T-helper 17 cell (primary cell): ENCODE measurements around the gene RBKS. TPM values are rescaled to one million over a fixed set of nuclear protein-coding genes. Genes with fewer than 3 reads are reported as not detected.
"Not testable (repeated sequence)": the region's sequence is repeated elsewhere in the genome, so short reads cannot be mapped to it uniquely, and the experiment has no call there.

Source experiments
- ATAC-seq: fragments of 150-1000 bp; cut with Tn5 transposase; 2 replicates; pipeline ENCODE4 v1.10.0; 2021; ENCODE audit warnings: mild to moderate bottlenecking, moderate library complexity
- DNase-seq, 3 donors: peaks; one replicate each; pipeline versions ENCODE4 v3.0.0 to v3.0.0-alpha.2; 2020 to 2021
- H3K9me3 ChIP-seq: one replicate; pipeline ENCODE4 v1.7.0; 2013; ENCODE audit warnings: low read length, mild to moderate bottlenecking; ENCODE audit not compliant: control insufficient read depth, poor library complexity, severe bottlenecking
- H3K27ac Mint-ChIP-seq: one replicate; pipeline ENCODE4 v1.8.0; 2022; ENCODE audit warnings: mild to moderate bottlenecking, moderate library complexity, mixed read lengths
- H3K27me3 Mint-ChIP-seq: one replicate; pipeline ENCODE4 v1.8.0; 2022; ENCODE audit warnings: mixed read lengths
- H3K36me3 Mint-ChIP-seq: one replicate; pipeline ENCODE4 v1.8.0; 2022; ENCODE audit warnings: low read depth, mixed read lengths
- H3K4me1 Mint-ChIP-seq: one replicate; pipeline ENCODE4 v1.8.0; 2022; ENCODE audit warnings: mild to moderate bottlenecking, mixed read lengths
- H3K4me3 Mint-ChIP-seq: one replicate; pipeline ENCODE4 v1.8.0; 2022; ENCODE audit warnings: mild to moderate bottlenecking, moderate library complexity, mixed read lengths
- total RNA-seq, 4 donors: library from RNA in 2 of 4; stranded (reverse) in 2 of 4; gene quantifications; one replicate each; pipeline ENCODE4 v1.2.3 and lab custom pipeline; 2022 to 2026

Gene RBKS
- total RNA-seq, 2 donors from 2014 or later: 7.0 to 8.2 TPM

- Mint-ChIP-seq H3K4me3 (no peak overlapping the region), H3K27me3 (no peaks in the 10 kb centered on the region), H3K36me3 (peaks cover 4% of the 10 kb centered on the region), H3K4me1 (no peaks in the 10 kb centered on the region), H3K27ac (no peak overlapping the region)
- DNase-seq: no peak
- ATAC-seq: no peak
- no peaks in the 10 kb centered on the region for H3K9me3 ChIP-seq
Measured at GRCh38 chr2:27878825-27879224, 11.4 kb downstream of the RBKS start.

GRCh38 chr2:27875089-27875881 lies 14.9 kb downstream of the RBKS start:
- no peak overlapping the region for H3K27ac Mint-ChIP-seq
- H3K36me3 Mint-ChIP-seq: peaks cover 4% of the 10 kb centered on the region
- H3K4me1 Mint-ChIP-seq: peaks cover 3% of the 10 kb centered on the region
- ATAC-seq (no peak), DNase-seq (no peak)
- no peaks in the 10 kb centered on the region for H3K9me3 ChIP-seq
- no peaks in the 10 kb centered on the region for H3K27me3 Mint-ChIP-seq
- H3K4me3 Mint-ChIP-seq: no peak overlapping the region

- H3K9me3 ChIP-seq: no peaks in the 10 kb centered on the region
- ATAC-seq: no peak
Measured at GRCh38 chr2:27873091-27873490, 17.1 kb downstream of the RBKS start.

GRCh38 chr2:27871802-27872201 lies 18.4 kb downstream of the RBKS start:
- Mint-ChIP-seq H3K27ac (no peak overlapping the region), H3K36me3 (peaks cover 7% of the 10 kb centered on the region), H3K4me3 (no peak overlapping the region), H3K4me1 (peaks cover 3% of the 10 kb centered on the region), H3K27me3 (no peaks in the 10 kb centered on the region)
- DNase-seq (no peak), ATAC-seq (no peak)
- no peaks in the 10 kb centered on the region for H3K9me3 ChIP-seq

More at GRCh38 chr2:27873091-27873490, 17.1 kb downstream of the RBKS start:
- no peak for DNase-seq
- Mint-ChIP-seq H3K36me3 (peaks cover 4% of the 10 kb centered on the region), H3K4me1 (peaks cover 3% of the 10 kb centered on the region), H3K27me3 (no peaks in the 10 kb centered on the region), H3K27ac (no peak overlapping the region), H3K4me3 (no peak overlapping the region)

- Mint-ChIP-seq H3K36me3 (peaks cover 6% of the 10 kb centered on the region), H3K4me3 (no peak overlapping the region), H3K4me1 (peaks cover 3% of the 10 kb centered on the region), H3K27ac (no peak overlapping the region), H3K27me3 (no peaks in the 10 kb centered on the region)
- H3K9me3 ChIP-seq: no peaks in the 10 kb centered on the region
- DNase-seq (no peak), ATAC-seq (no peak)
Measured at GRCh38 chr2:27870724-27871123, 19.5 kb downstream of the RBKS start.

- ATAC-seq (no peak), DNase-seq (no peak)
Measured at GRCh38 chr2:27869763-27870162, 20.4 kb downstream of the RBKS start.

GRCh38 chr2:27866237-27866636 lies 23.9 kb downstream of the RBKS start:
- H3K9me3 ChIP-seq: no peaks in the 10 kb centered on the region
- Mint-ChIP-seq H3K36me3 (peaks cover 3% of the 10 kb centered on the region), H3K27ac (no peak overlapping the region), H3K27me3 (no peaks in the 10 kb centered on the region), H3K4me1 (peaks cover 4% of the 10 kb centered on the region), H3K4me3 (no peak overlapping the region)
- DNase-seq (no peak), ATAC-seq (no peak)

More at GRCh38 chr2:27869763-27870162, 20.4 kb downstream of the RBKS start:
- H3K4me3 Mint-ChIP-seq: no peak overlapping the region
- H3K27ac Mint-ChIP-seq: no peak overlapping the region
- peaks cover 3% of the 10 kb centered on the region for H3K4me1 Mint-ChIP-seq
- H3K36me3 Mint-ChIP-seq: peaks cover 4% of the 10 kb centered on the region
- no peaks in the 10 kb centered on the region for H3K9me3 ChIP-seq
- no peaks in the 10 kb centered on the region for H3K27me3 Mint-ChIP-seq

- H3K4me3 Mint-ChIP-seq: not testable (repeated sequence)
Measured at GRCh38 chr2:27863955-27864354, 26.2 kb downstream of the RBKS start.

GRCh38 chr2:27863146-27863545 lies 27.0 kb downstream of the RBKS start:
- peaks cover 2% of the 10 kb centered on the region for H3K4me1 Mint-ChIP-seq
- H3K9me3 ChIP-seq: no peaks in the 10 kb centered on the region
- peak overlapping the region; percentile 2 for H3K27ac Mint-ChIP-seq
- no peaks in the 10 kb centered on the region for H3K27me3 Mint-ChIP-seq
- no peak for DNase-seq
- H3K4me3 Mint-ChIP-seq: no peak overlapping the region
- peaks cover 3% of the 10 kb centered on the region for H3K36me3 Mint-ChIP-seq
- ATAC-seq: no peak

More at GRCh38 chr2:27863955-27864354, 26.2 kb downstream of the RBKS start:
- peak overlapping the region; percentile 19 for H3K27ac Mint-ChIP-seq
- H3K9me3 ChIP-seq, H3K27me3 Mint-ChIP-seq, ATAC-seq, H3K4me1 Mint-ChIP-seq, H3K36me3 Mint-ChIP-seq, DNase-seq: not testable (repeated sequence)

GRCh38 chr2:27860111-27860510 lies 30.1 kb downstream of the RBKS start:
- Mint-ChIP-seq H3K4me3 (no peak overlapping the region), H3K27me3 (no peaks in the 10 kb centered on the region), H3K4me1 (peaks cover 2% of the 10 kb centered on the region), H3K36me3 (no peaks in the 10 kb centered on the region), H3K27ac (no peak overlapping the region)
- no peak for DNase-seq
- no peak for ATAC-seq
- no peaks in the 10 kb centered on the region for H3K9me3 ChIP-seq

- no peak overlapping the region for H3K27ac Mint-ChIP-seq
- no peak for ATAC-seq
- no peaks in the 10 kb centered on the region for H3K4me1 Mint-ChIP-seq
- H3K27me3 Mint-ChIP-seq: no peaks in the 10 kb centered on the region
- H3K4me3 Mint-ChIP-seq: no peak overlapping the region
- no peaks in the 10 kb centered on the region for H3K36me3 Mint-ChIP-seq
- H3K9me3 ChIP-seq: no peaks in the 10 kb centered on the region
- DNase-seq: no peak
Measured at GRCh38 chr2:27857417-27858172, 32.6 kb downstream of the RBKS start.

GRCh38 chr2:27856956-27857355 lies 33.2 kb downstream of the RBKS start:
- H3K36me3 Mint-ChIP-seq: no peaks in the 10 kb centered on the region
- no peak for DNase-seq
- H3K27ac Mint-ChIP-seq: no peak overlapping the region
- no peak for ATAC-seq
- H3K9me3 ChIP-seq: no peaks in the 10 kb centered on the region
- no peaks in the 10 kb centered on the region for H3K27me3 Mint-ChIP-seq
- H3K4me3 Mint-ChIP-seq: no peak overlapping the region
- no peaks in the 10 kb centered on the region for H3K4me1 Mint-ChIP-seq

GRCh38 chr2:27856386-27856785 lies 33.8 kb downstream of the RBKS start:
- no peaks in the 10 kb centered on the region for H3K27me3 Mint-ChIP-seq
- H3K4me3 Mint-ChIP-seq: no peak overlapping the region
- no peak for DNase-seq
- no peaks in the 10 kb centered on the region for H3K4me1 Mint-ChIP-seq
- no peak overlapping the region for H3K27ac Mint-ChIP-seq
- ATAC-seq: no peak
- H3K9me3 ChIP-seq: no peaks in the 10 kb centered on the region
- no peaks in the 10 kb centered on the region for H3K36me3 Mint-ChIP-seq
